ENCODE measurements around the gene DOK5. TPM values are rescaled to one million over a fixed set of nuclear protein-coding genes. Genes with fewer than 3 reads are reported as not detected.

DOK5 gene
- total RNA-seq, 1 experiment from 2014 or later = not detected

DNA sequence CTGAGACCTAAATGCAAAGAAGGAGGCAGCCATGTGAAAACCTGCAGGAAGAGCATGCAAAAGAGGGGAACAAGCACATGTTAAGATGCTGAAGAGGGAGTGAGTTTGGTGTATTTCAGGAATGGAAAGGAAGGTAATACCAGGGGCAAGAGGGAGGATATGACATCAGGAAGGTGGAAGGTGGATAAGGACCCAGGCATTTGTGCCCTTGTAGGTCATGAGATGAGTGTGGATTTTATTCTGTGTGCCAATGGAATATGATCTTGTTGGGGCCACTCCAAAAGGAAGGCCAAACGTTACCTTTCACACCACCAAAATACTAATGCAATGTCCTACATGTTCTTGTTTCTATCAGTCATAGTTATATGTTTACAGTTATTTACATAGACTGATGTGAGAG, 17.2 kb upstream of the DOK5 start:
- H3K4me3 ChIP-seq = no peak overlapping the region
- H3K4me1 ChIP-seq = no peaks in the 10 kb centered on the region
- H3K36me3 ChIP-seq = no peaks in the 10 kb centered on the region
- no peaks in the 10 kb centered on the region for H3K9me3 ChIP-seq (replicated peaks)
- no peak overlapping the region for H3K27ac ChIP-seq
- DNase-seq = no peak
- peaks cover 2% of the 10 kb centered on the region for H3K27me3 ChIP-seq

DNA sequence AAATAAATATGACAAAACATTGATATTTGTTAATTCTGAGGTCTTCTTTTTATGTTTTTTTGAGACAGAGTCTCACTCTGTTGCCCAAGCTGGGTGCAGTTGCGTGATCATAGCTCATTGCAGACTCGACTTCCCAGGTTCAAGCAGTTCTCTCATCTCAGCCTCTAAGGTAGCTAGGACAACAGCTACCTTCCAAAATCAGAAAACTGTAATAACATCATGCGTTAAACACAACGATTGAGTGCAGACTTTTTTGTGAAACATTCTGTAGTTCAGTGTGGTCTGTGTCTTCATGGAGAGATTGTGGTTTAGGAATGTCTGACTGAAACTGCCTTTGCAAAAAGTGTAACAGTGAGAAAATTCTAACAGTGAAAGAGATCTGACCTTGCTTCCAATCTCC, 16.1 kb upstream of the DOK5 start:
- Histone ChIP-seq H3K27ac (no peak overlapping the region), H3K9me3 (replicated peaks) (no peaks in the 10 kb centered on the region), H3K27me3 (no peaks in the 10 kb centered on the region), H3K4me3 (no peak overlapping the region), H3K36me3 (no peaks in the 10 kb centered on the region), H3K4me1 (no peaks in the 10 kb centered on the region)
- DNase-seq = no peak

DNA sequence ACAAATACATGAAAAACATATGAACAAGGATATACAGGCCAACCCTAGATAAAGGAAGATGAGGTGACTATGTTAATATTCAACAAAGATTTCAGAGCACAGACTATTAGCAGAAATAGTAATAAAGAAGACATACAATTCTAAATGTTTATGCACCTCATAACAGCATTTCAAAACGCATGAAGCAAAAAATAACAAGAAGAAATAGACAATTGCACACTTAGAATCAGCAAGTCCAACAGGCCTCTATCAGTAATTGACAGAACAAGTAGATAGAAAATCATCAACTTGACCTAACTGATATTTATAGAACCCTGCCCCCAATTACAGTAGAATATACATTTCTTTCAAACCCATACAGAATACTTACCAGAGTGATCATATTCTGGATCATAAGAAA, 11.4 kb upstream of the DOK5 start:
- H3K4me3 ChIP-seq = no peak overlapping the region
- H3K27ac ChIP-seq = no peak overlapping the region
- no peak for DNase-seq
- no peaks in the 10 kb centered on the region for H3K36me3 ChIP-seq
- no peaks in the 10 kb centered on the region for H3K4me1 ChIP-seq
- H3K9me3 ChIP-seq (replicated peaks) = no peaks in the 10 kb centered on the region
- H3K27me3 ChIP-seq = no peaks in the 10 kb centered on the region; the same call in 1 of the 2 replicates

DNA sequence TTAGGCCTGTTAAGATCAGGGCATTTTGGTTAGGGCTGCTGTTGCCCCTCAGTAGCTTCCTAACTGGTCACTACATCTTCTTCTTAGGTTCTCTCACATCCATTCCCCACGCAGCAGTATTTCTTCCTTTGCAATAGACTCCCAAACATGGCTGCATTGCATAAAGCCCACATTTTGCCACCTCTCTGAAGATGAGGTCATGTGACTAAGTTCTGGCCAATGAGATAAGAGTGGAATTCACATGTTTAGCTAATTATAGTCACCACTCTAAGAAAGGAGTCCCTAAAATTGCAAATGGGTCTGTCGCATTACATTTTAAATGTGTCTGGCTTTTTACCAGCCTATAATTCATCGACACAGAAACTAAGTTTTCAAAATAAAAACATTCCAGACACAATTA, 9.3 kb upstream of the DOK5 start:
- peaks cover 7% of the 10 kb centered on the region; the same call in 1 of the 2 replicates for H3K27me3 ChIP-seq
- H3K9me3 ChIP-seq (replicated peaks) = no peaks in the 10 kb centered on the region
- no peak overlapping the region for H3K4me3 ChIP-seq
- no peaks in the 10 kb centered on the region for H3K4me1 ChIP-seq
- no peaks in the 10 kb centered on the region for H3K36me3 ChIP-seq
- no peak for DNase-seq
- H3K27ac ChIP-seq = no peak overlapping the region

DNA sequence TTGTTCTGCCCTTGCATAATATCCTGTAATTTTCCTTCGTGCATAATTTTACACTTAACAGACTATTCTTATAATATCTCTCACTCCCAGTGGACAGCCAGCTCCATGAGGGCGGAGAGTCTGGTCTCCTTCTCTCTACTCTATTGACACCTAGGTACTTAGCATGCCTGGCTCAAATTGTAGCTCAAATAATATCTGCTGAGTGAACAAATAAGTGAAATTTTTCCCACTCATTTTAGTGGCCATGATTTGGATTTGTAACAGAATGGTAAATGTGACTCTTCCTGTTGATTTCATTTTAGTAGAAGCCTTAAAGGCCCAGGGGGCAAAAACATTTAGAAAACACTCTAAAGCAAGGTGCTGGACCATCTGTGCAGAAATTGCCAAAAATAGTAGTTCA, 7.8 kb upstream of the DOK5 start:
- H3K36me3 ChIP-seq = no peaks in the 10 kb centered on the region
- H3K4me3 ChIP-seq = no peak overlapping the region
- H3K4me1 ChIP-seq = no peaks in the 10 kb centered on the region
- no peaks in the 10 kb centered on the region for H3K9me3 ChIP-seq (replicated peaks)
- H3K27me3 ChIP-seq = peaks cover 11% of the 10 kb centered on the region; the same call in 1 of the 2 replicates
- no peak for DNase-seq
- H3K27ac ChIP-seq = no peak overlapping the region

DNA sequence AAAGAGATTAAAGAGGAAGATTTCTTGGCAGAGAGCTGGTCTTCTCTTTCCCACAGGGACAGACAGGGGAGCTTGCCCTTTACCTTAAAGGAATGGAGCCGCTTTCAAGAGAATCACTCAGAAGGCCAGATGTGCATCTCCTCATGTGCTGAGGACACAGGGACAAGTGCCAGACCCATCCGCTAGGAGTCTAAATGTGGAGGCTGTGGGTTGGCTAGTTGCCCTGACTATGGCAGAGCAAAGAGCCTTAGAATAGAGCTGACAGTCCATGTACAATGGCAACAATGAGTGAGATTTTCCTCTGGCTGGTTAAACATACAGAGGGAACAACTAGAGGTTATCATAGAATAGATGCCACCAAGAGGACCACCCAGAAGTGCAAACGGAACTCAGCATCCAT, 7.3 kb upstream of the DOK5 start:
- no peak overlapping the region for H3K4me3 ChIP-seq
- no peak for DNase-seq
- no peaks in the 10 kb centered on the region for H3K36me3 ChIP-seq
- H3K9me3 ChIP-seq (replicated peaks) = no peaks in the 10 kb centered on the region
- H3K27ac ChIP-seq = no peak overlapping the region
- H3K27me3 ChIP-seq = peaks cover 11% of the 10 kb centered on the region; the same call in 1 of the 2 replicates
- no peaks in the 10 kb centered on the region for H3K4me1 ChIP-seq

DNA sequence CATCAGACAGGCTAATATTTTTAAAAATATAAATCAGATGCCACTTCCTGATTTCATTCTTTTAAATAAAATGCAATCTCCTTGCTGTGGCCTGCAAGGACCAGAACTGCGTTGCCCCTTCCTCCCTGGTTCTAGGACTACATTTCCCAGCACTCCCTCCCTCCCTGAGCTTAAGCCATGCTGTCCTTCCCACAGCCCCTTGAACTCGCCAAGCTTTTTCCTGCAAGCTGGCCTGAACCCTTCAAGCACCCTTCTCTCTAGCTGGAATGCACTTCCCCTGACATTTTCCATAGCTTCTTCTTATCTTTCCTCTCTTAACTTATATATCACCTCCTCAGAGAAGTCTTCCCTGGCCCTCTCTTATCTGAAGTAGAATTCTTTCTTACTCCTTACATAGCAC, 6.1 kb upstream of the DOK5 start:
- no peak for DNase-seq
- Histone ChIP-seq H3K4me1 (no peaks in the 10 kb centered on the region), H3K9me3 (replicated peaks) (no peaks in the 10 kb centered on the region), H3K4me3 (no peak overlapping the region), H3K36me3 (no peaks in the 10 kb centered on the region), H3K27ac (no peak overlapping the region), H3K27me3 (peaks cover 11% of the 10 kb centered on the region; the same call in 1 of the 2 replicates)

DNA sequence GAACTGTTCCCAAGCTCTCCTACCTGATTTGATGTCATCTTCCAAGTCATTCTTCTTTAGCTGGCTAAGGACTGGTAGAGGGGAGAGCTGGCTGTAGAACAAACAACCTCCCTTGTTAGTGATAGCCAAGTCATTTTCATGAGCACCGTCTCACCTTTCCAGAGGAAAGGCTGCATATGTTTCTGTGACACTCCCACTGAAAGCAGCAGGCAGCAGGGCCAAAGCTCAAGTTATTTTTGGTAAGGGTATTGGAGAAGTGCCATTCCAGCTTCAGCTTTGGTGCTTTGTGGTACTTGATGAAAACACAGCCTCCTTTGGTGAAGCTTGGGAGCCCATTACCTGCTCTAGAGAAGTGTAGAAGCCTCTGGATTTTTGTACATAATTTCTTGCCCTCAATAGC, 5.4 kb upstream of the DOK5 start:
- Histone ChIP-seq H3K9me3 (replicated peaks) (no peaks in the 10 kb centered on the region), H3K27ac (no peak overlapping the region), H3K4me3 (no peak overlapping the region), H3K4me1 (no peaks in the 10 kb centered on the region), H3K27me3 (peaks cover 11% of the 10 kb centered on the region; the same call in 1 of the 2 replicates), H3K36me3 (no peaks in the 10 kb centered on the region)
- no peak for DNase-seq

DNA sequence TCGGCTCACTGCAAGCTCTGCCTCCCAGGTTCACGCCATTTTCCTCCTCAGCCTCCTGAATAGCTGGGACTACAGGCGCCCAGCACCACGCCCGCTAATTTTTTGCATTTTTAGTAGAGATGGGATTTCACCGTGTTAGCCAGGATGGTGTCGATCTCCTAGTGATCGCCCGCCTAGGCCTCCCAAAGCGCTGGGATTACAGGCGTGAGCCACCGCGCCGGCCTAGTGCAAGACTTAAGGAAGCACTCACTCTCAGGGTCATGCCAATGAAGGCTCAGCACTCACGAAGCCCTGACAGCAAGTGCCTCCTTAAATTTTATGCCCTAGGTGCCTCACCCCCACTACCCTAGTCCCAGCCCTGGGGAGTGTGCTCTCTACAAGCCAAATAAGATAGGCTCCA, 4.7 kb upstream of the DOK5 start:
- Histone ChIP-seq H3K27me3 (peaks cover 11% of the 10 kb centered on the region; the same call in 1 of the 2 replicates), H3K4me3 (no peak overlapping the region), H3K36me3 (no peaks in the 10 kb centered on the region), H3K27ac (no peak overlapping the region), H3K9me3 (replicated peaks) (no peaks in the 10 kb centered on the region), H3K4me1 (no peaks in the 10 kb centered on the region)
- DNase-seq = no peak

DNA sequence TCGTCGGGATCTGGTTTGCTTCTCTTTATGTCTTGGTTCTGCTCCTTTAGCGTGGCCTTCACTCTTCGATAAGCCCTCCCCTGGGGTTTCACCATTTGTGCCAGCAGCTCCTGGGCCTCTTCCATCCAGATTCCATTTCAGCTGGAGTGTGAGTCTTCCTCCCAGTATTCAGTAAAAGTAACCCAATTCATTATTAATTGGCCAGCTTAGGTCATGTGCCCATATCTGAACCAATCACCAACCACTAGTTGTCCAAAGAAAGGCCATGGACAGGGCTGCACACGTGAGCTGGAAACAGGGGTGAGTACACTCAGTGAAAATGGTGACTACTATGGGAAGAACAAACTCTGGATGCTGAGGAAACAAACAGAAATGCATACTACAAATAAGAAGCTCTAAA, 2.8 kb upstream of the DOK5 start:
- Histone ChIP-seq H3K27me3 (peaks cover 11% of the 10 kb centered on the region; the same call in 1 of the 2 replicates), H3K9me3 (replicated peaks) (no peaks in the 10 kb centered on the region), H3K4me1 (no peaks in the 10 kb centered on the region), H3K4me3 (no peak overlapping the region), H3K27ac (no peak overlapping the region), H3K36me3 (no peaks in the 10 kb centered on the region)
- DNase-seq = no peak

DNA sequence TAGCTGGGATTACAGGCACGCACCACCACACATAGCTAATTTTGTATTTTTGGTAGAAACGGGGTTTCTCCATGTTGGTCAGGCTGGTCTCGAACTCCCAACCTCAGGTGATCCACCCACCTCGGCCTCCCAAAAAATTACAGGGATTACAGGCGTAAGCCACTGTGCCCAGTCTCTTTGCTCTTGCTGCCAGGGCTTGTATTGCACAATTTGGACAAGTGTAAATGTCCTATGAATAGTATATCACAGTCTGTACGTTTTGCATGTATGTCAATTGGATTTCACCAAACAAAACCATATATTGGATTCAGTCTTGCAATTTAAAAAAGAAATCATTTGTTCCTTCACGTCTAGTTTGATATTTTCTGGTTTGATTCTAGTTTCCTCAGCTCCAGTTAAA, 2.1 kb upstream of the DOK5 start:
- H3K36me3 ChIP-seq = no peaks in the 10 kb centered on the region
- no peak overlapping the region for H3K27ac ChIP-seq
- H3K27me3 ChIP-seq = peaks cover 11% of the 10 kb centered on the region; the same call in 1 of the 2 replicates
- H3K4me3 ChIP-seq = no peak overlapping the region
- no peaks in the 10 kb centered on the region for H3K4me1 ChIP-seq
- no peak for DNase-seq
- H3K9me3 ChIP-seq (replicated peaks) = no peaks in the 10 kb centered on the region

DNA sequence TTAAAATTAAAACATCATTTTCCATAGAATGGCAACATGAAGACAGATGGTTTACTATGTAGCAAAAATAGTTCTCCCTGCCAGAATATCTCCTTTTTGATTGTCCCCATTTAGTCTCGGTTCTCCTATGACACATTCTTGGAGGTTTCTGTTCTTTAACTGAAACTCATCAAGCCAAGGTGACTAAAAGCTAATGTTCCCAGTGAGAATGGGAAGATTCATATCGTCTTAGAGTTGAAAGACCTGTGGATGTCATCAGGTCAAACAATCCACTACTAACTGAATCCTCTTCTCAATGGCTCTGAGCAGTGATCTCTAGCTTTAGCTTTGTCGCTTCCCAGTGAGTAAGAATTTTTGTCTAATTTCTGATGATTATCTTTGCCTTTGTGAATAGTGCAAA, 1.3 kb upstream of the DOK5 start:
- no peak for DNase-seq
- no peaks in the 10 kb centered on the region for H3K4me1 ChIP-seq
- peaks cover 11% of the 10 kb centered on the region; the same call in 1 of the 2 replicates for H3K27me3 ChIP-seq
- no peak overlapping the region for H3K4me3 ChIP-seq
- no peaks in the 10 kb centered on the region for H3K9me3 ChIP-seq (replicated peaks)
- H3K27ac ChIP-seq = no peak overlapping the region
- H3K36me3 ChIP-seq = no peaks in the 10 kb centered on the region

DNA sequence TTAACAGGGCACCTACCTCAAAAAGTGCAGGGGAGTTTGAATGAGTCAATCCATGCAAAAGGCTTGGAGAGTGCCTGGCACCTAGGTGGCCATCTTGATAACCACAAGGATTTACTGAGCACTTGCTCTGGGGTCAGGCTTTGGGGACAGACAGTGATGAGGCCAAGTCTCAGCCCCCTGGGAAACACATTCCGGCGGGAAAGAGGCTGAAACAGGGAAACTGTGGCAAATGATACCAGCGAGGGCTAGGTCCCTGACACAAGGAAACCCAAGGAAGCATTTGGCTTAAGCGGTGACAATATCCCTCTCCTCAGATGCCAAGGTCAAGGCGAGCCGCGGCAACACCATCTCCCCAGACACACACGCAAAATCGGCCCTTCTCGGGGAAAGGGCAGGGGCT, 527 bp upstream of the DOK5 start:
- no peak for DNase-seq
- peaks cover 7% of the 10 kb centered on the region; the same call in 1 of the 2 replicates for H3K27me3 ChIP-seq
- H3K36me3 ChIP-seq = no peaks in the 10 kb centered on the region
- H3K9me3 ChIP-seq (replicated peaks) = no peaks in the 10 kb centered on the region
- H3K4me3 ChIP-seq = no peak overlapping the region
- no peak overlapping the region for H3K27ac ChIP-seq
- no peaks in the 10 kb centered on the region for H3K4me1 ChIP-seq

DNA sequence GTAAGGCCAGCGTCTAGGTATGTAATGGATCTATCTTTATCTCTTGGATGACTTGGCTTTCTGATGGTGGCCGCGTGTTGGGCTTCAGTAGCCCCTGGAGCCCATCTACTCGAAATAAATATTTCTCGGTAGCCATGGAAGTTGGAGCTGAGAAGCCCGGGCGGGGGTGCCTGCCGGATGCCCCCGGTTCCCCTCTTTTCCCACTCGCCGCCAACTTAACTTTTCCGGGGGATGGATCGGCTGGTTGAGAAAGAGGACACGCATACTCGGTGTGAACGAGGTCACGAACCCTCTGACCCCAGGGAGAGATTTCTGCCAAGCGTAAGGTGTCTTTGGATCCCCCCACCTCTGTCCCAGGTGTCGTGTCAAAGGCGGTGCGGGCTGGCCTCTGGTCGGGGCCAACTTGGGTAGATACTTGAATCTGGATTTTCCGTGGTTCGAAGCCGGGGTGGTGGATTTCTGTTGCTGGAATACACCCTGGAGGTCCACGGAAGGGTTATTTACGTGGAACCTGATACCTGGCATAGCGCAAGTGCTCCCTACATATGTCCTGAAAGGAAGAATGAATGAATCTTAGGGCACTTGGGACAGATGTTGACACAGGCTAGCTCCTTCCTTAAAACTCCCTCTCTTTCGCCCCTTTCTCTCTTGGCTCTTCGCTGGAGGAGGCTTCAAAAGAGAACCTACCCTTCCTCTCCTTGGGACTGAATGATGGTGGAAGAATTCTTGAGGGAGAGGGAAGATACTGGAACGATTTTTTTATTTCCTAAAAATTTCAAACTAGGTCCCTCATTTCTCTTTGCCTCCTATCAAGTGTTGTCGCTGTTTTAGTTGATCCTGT, 996 bp downstream of the DOK5 start:
- no peak overlapping the region for H3K4me3 ChIP-seq
- no peak overlapping the region for H3K27ac ChIP-seq
- H3K27me3 ChIP-seq = peaks cover 4% of the 10 kb centered on the region; the same call in 1 of the 2 replicates
- H3K4me1 ChIP-seq = no peaks in the 10 kb centered on the region
- H3K9me3 ChIP-seq (replicated peaks) = no peaks in the 10 kb centered on the region
- DNase-seq = no peak
- H3K36me3 ChIP-seq = no peaks in the 10 kb centered on the region

DNA sequence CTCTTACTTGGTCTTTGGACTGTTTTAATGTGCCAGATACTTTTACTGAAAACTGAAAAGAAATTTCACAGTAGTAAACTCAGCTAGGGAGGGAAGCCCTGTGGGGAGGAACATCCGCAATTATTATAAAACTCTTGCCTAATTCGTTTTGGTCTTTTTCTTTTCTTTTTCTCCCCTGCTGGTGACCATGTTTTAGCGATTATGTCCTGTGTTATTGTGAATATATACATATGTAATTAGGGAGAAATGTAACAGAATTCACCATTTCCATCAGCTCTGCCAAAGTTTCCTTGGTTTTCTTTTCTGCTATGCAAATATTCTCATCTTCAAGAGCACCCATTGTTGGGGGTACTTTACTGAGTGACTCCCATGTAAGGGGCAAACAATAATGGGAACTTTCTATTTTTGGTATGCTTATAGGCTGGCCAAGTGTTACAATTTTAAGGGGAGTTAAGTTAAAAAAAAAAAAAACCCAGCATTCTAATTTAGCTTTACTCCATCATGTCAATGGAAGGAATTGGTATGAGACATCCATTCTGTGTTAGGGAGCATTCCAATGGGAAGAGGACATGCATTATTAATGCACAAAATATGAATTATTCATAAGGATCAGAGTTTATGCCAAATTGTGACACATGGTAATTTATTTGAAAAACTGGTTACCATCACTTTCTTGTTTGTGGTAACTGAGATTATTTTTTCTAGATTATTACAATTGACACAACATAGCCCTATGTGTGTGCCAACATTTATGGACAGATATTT, 2.0 kb downstream of the DOK5 start:
- Histone ChIP-seq H3K4me3 (no peak overlapping the region), H3K36me3 (no peaks in the 10 kb centered on the region), H3K27me3 (peaks cover 1% of the 10 kb centered on the region; the same call in 1 of the 2 replicates), H3K27ac (no peak overlapping the region), H3K4me1 (no peaks in the 10 kb centered on the region), H3K9me3 (replicated peaks) (no peaks in the 10 kb centered on the region)
- DNase-seq = no peak
